ENCODE measurements around the gene ARMC10. TPM values are rescaled to one million over a fixed set of nuclear protein-coding genes. Genes with fewer than 3 reads are reported as not detected.
"Not testable (repeated sequence)": the region's sequence is repeated elsewhere in the genome, so short reads cannot be mapped to it uniquely, and the experiment has no call there.

The ARMC10 gene
- total and polyA plus RNA-seq, 4 donors: 14.6 to 20.1 (median 18.8) TPM

DNA sequence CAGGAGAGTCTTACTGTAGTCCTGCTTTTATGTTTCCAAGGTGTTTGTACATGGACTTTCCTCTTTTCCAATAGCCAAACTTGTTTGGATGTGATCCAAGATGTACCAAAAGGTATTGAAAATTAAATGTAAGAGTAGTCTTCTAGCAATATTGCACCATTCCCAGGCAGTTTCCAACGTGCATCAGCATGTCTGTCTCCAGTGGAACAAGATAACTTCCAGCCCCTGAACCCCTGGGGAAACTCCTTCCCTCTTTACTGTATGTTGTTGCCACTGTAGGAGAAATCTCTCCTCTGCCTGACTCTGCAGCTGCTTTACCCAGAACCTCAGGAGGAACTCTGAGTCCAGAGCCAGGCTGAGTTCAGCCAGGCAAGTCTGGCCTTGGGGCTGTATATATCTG, 18.5 kb downstream of the ARMC10 start:
- Histone ChIP-seq H3K9ac (ENCODE audit: low read depth in 1 of 2, low read length in 2 of 2) (no peak overlapping the region), H3K27ac (ENCODE audit: low read depth in 1 of 2, low read length in 2 of 2) (no peak overlapping the region), H3K4me1 (ENCODE audit: control insufficient read depth in 4 of 4, insufficient read depth in 4 of 4, low read length in 3 of 4) (peaks cover 0 to 1% (median 0%) of the 10 kb centered on the region in 4 donors), H3K36me3 (ENCODE audit: control insufficient read depth in 4 of 4, insufficient read depth in 3 of 4, low read depth in 1 of 4, low read length in 3 of 4) (peaks cover 1 to 21% (median 12%) of the 10 kb centered on the region in 4 donors), H3K4me3 (ENCODE audit: low read depth in 1 of 3, low read length in 3 of 3) (no peak overlapping the region), H3K27me3 (ENCODE audit: control insufficient read depth in 4 of 4, insufficient read depth in 4 of 4, low read length in 3 of 4) (no peaks in the 10 kb centered on the region), H3K9me3 (ENCODE audit: control insufficient read depth in 4 of 4, low read length in 3 of 4) (no peaks in the 10 kb centered on the region)
- TF ChIP-seq FOXA1 (IDR thresholded peaks at IDR 0.05) (no peak), SP1 (IDR thresholded peaks at IDR 0.05) (no peak), HNF4A (conservative IDR thresholded peaks at IDR 0.05) (no peak), RXRA (IDR thresholded peaks at IDR 0.05) (no peak), CTCF (IDR thresholded peaks at IDR 0.05; ENCODE audit: low read depth, low read length, missing input control) (no peak), HNF4G (IDR thresholded peaks at IDR 0.05) (no peak)
- TF ChIP-seq, protein P1, sequence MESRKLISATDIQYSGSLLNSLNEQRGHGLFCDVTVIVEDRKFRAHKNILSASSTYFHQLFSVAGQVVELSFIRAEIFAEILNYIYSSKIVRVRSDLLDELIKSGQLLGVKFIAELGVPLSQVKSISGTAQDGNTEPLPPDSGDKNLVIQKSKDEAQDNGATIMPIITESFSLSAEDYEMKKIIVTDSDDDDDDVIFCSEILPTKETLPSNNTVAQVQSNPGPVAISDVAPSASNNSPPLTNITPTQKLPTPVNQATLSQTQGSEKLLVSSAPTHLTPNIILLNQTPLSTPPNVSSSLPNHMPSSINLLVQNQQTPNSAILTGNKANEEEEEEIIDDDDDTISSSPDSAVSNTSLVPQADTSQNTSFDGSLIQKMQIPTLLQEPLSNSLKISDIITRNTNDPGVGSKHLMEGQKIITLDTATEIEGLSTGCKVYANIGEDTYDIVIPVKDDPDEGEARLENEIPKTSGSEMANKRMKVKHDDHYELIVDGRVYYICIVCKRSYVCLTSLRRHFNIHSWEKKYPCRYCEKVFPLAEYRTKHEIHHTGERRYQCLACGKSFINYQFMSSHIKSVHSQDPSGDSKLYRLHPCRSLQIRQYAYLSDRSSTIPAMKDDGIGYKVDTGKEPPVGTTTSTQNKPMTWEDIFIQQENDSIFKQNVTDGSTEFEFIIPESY (IDR thresholded peaks at IDR 0.05): no peak
- TF ChIP-seq, protein P2, sequence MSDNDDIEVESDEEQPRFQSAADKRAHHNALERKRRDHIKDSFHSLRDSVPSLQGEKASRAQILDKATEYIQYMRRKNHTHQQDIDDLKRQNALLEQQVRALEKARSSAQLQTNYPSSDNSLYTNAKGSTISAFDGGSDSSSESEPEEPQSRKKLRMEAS (IDR thresholded peaks at IDR 0.05): no peak
- no peak for DNase-seq (ENCODE audit: low spot score)
- WGBS: 30% methylated on average over 1 of the region's 1 CpG

DNA sequence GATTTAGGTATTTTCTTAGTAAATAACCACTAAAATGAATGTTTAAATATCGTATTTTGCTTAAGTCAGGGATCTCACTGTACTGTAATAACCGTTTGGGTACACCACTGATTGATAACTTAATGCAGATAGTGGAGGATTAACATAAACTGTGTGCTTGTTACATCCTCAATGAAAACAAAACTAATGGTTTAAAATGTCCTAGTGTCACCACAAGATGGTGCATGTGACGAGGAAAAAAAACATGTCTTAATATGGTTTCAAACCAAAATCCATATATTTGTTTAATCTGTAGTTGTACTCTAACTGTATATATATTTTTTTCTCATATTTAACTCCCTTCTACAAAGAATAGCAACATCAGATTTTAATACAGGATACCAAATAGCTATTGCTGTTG, 19.2 kb downstream of the ARMC10 start:
- 46% methylated on average over 3 of the region's 3 CpGs for WGBS
- H3K4me1 ChIP-seq (ENCODE audit: control insufficient read depth in 4 of 4, insufficient read depth in 4 of 4, low read length in 3 of 4): no peaks in the 10 kb centered on the region
- no peak for DNase-seq (ENCODE audit: low spot score)

DNA sequence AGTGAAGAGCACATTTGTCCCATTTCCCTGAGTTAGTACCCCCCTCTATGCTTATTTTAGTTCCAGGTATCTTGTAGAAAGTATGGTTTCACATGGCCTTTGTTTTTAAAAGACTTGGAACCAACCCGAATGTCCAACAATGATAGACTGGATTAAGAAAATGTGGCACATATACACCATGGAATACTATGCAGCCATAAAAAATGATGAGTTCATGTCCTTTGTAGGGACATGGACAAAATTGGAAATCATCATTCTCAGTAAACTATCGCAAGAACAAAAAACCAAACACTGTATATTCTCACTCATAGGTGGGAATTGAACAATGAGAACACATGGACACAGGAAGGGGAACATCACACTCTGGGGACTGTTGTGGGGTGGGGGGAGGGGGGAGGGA, 20.6 kb downstream of the ARMC10 start:
- 96% methylated on average over 2 of the region's 2 CpGs for WGBS
- H3K9me3 ChIP-seq (ENCODE audit: control insufficient read depth in 4 of 4, low read length in 3 of 4); H3K27ac ChIP-seq (ENCODE audit: low read depth in 1 of 2, low read length in 2 of 2); H3K9ac ChIP-seq (ENCODE audit: low read depth in 1 of 2, low read length in 2 of 2); H3K36me3 ChIP-seq (ENCODE audit: control insufficient read depth in 4 of 4, insufficient read depth in 3 of 4, low read depth in 1 of 4, low read length in 3 of 4); H3K4me1 ChIP-seq (ENCODE audit: control insufficient read depth in 4 of 4, insufficient read depth in 4 of 4, low read length in 3 of 4); H3K4me3 ChIP-seq (ENCODE audit: low read depth in 1 of 3, low read length in 3 of 3); DNase-seq (ENCODE audit: low spot score); H3K27me3 ChIP-seq (ENCODE audit: control insufficient read depth in 4 of 4, insufficient read depth in 4 of 4, low read length in 3 of 4): not testable (repeated sequence)

More for the DNA sequence above, 19.2 kb downstream of the ARMC10 start:
- Histone ChIP-seq H3K9me3 (ENCODE audit: control insufficient read depth in 4 of 4, low read length in 3 of 4) (no peaks in the 10 kb centered on the region), H3K4me3 (ENCODE audit: low read depth in 1 of 3, low read length in 3 of 3) (no peak overlapping the region), H3K36me3 (ENCODE audit: control insufficient read depth in 4 of 4, insufficient read depth in 3 of 4, low read depth in 1 of 4, low read length in 3 of 4) (peaks cover 1 to 16% (median 12%) of the 10 kb centered on the region in 4 donors), H3K9ac (ENCODE audit: low read depth in 1 of 2, low read length in 2 of 2) (no peak overlapping the region), H3K27ac (ENCODE audit: low read depth in 1 of 2, low read length in 2 of 2) (no peak overlapping the region), H3K27me3 (ENCODE audit: control insufficient read depth in 4 of 4, insufficient read depth in 4 of 4, low read length in 3 of 4) (no peaks in the 10 kb centered on the region)
- TF ChIP-seq CTCF (IDR thresholded peaks at IDR 0.05; ENCODE audit: low read depth, low read length, missing input control): peak; percentile 9
- TF ChIP-seq EGR1 (IDR thresholded peaks at IDR 0.05; ENCODE audit: low read depth in 2 of 2): no peak
- TF ChIP-seq FOXA1 (IDR thresholded peaks at IDR 0.05): no peak
- TF ChIP-seq SP1 (IDR thresholded peaks at IDR 0.05): no peak
- TF ChIP-seq, protein P2 (IDR thresholded peaks at IDR 0.05): no peak
- TF ChIP-seq NR2F2 (IDR thresholded peaks at IDR 0.05): no peak
- peak; percentile 53 to 63 for TF ChIP-seq RAD21 (IDR thresholded peaks at IDR 0.05)

Measured in liver (tissue), 9 donors.